ENCODE data around the gene RTEL1.
A peak's percentile ranks its signal among the peaks of the same experiment; 100 is the strongest.
"Not testable (repeated sequence)": the region's sequence is repeated elsewhere in the genome, so short reads cannot be mapped to it uniquely, and the experiment has no call there.

RTEL1 gene

DNA sequence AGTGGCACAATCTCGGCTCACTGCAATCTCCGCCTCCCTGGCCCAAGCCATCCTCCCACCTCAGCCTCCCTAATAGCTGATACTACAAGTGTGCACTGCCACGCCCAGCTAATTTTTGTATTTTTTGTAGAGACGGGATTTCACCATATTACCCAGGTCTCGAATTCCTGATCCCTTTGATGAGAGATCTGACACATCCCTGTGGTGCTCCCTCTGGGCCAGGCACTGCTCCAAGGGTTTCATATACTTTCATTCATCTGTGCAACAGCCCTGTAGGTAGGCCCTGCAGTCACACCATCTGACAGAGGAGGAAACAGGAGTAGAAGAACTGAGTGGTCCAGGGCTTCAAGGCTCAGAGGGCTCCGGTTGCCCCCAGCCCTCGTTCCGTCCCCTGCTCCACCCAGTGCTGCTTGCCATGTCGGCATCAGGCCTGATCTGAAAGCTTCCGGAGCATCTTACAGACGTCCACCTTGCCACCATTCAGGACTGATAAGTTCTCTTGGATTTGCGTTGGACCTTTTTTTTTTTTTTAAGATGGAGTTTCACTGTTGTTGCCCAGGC, 53.1 kb downstream of the RTEL1 start:
- no peak for DNase-seq (ENCODE audit: low read depth)

DNA sequence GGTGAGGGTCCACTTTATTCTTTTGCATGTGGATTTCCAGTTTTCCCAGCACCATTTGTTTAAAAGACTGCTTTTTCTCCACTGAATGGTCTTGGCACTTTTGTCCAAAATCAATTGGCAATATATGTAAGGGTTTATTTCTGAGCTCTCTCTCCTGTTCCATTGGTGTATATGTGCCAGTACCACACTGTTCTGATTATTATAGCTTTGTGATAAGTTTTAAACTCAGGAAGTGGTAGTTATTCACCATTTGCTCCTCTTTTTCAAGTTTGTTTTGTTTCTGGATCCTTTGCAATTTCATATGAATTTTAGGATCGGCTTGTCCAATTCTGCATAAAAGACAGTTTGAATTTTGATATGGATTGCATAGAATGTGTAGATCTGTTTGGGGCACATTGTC, 54.1 kb downstream of the RTEL1 start:
- no peak for DNase-seq (ENCODE audit: low read depth)

DNA sequence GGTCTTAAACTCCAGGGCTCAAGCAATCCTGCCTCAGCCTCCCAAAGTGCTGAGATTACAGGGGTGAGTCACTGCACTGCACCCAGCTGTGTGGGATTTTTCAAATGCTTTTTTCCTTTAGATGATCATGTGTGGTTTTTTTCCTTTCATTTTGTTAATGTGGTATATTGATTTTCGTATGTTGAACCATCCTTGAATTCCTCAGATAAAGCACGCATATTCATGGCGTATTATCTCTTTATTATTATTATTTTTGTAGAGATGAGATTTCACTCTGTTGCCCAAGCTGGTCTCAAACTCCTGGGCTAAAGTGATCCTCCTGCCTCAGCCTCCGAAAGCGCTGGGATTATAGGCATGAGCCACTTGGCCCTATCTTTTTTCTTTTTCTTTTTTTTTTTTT, 56.7 kb downstream of the RTEL1 start:
- no peak for DNase-seq (ENCODE audit: low read depth)

DNA sequence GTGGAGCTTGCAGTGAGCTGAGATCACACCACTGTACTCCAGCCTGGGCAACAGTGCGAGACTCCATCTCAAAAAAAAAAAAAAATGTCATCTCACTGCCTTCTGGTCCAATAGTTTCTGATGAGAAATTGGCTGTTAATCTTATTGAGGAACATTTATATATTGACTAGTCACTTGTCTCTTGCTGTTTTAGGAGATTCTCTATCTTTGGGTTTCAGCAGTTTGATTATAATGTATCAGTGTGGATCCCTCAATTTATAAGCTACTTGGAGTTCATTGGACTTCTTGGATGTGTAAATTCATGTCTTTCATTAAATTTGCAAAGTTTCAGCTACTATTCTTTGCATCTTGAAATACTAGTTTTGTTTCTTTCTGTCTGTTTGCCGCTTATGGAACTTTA, 60.9 kb downstream of the RTEL1 start:
- no peak for DNase-seq (ENCODE audit: low read depth)

DNA sequence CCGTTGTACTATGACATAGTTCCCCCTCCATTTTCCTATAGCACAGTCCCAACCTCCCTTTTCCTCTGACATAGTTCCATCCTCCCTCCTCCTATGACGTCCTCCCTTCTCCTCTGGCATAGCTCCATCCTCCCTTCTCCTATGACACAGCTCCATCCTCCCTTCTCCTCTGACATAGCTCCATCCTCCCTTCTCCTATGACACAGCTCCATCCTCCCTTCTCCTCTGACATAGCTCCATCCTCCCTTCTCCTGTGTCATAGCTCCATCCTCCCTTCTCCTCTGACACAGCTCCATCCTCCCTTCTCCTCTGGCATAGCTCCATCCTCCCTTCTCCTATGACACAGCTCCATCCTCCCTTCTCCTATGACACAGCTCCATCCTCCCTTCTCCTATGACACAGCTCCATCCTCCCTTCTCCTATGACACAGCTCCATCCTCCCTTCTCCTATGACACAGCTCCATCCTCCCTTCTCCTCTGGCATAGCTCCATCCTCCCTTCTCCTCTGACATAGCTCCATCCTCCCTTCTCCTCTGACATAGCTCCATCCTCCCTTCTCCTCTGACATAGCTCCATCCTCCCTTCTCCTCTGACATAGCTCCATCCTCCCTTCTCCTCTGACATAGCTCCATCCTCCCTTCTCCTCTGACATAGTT, 65.0 kb downstream of the RTEL1 start:
- not testable (repeated sequence) for DNase-seq (ENCODE audit: low read depth)

DNA sequence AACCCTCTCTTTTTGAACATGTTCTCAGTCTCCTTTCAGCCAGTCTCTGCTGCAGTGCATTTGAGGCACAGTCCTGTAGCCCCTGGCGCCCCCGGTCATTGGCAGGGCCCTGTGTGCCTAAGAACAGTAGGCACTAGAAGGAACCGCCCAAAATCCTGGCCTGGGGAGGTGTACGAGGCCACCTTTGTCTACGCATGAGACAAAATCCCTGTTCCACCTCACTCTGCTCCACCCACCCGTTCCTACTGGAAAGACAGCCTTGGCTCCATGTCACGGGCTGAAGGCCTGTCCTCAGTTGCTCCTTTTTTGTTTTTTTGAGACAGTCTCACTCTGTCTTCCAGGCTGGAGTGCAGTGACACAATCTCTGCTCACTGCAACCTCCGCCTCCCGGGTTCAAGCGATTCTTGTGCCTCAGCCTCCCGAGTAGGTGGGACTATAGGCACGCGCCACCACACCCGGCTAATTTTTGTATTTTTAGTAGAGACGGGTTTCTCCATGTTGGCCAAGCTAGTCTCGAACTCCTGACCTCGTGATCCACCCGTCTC, 72.1 kb downstream of the RTEL1 start:
- DNase-seq (ENCODE audit: low read depth), result not testable (repeated sequence)

DNA sequence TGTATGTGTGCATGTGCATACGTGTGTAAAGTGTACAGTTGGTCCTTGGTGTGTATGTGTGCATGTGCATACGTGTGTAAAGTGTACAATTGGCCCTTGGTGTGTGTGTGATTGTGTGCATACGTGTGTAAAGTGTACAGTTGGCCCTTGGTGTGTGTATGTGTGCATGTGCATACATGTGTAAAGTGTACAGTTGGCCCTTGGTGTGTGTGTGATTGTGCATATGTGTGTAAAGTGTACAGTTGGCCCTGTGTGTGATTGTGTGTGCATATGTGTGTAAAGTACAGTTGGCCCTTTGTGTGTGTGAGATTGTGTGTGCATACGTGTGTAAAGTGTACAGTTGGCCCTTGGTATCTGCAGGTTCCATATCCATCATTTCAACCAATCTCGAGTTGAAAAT, 73.3 kb downstream of the RTEL1 start:
- no peak for DNase-seq (ENCODE audit: low read depth)

DNA sequence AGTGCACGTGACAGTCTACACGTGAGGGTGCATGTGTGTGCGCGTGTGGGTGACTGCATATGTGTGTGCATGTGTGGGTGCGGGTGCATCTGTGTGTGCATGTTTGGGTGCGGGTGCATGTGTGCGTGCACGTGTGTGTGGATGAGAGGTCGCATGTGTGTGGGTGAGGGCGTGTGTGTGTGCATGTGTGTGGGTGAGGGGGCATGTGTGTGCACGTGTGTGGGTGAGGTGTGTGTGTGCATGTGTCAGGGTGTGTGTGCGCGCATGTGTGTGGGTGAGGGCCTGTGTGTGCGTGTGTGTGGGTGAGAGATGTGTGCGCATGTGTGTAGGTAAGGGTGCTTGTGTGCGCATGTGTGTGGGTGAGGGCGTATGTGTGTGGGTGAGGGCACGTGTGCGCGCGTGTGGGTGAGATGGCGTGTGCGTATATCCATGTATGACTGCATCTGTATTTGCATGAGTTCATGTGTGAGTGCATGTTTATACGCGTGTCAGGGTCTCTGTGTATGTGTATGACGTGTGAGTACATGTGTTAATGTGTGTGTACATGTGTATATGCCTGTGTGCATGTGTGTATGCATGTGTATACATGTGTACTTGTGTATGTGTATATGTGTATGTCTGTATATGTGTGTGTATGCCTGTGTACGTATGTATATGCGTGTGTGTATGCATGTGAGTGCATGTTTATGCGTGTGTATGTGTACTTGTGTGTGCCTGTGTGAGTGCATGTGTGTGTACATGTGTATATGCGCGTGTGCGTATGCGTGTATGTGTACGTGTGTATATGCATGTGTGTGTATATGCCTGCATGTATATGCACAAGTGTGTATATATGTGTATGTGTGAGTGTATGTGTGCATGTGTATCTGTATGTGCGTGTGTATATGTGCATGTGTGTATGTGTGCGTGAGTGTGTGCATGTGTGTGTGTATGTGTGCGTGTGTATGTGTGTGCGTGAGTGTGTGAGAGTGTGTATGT, 74.3 kb downstream of the RTEL1 start:
- no peak for DNase-seq (ENCODE audit: low read depth)

DNA sequence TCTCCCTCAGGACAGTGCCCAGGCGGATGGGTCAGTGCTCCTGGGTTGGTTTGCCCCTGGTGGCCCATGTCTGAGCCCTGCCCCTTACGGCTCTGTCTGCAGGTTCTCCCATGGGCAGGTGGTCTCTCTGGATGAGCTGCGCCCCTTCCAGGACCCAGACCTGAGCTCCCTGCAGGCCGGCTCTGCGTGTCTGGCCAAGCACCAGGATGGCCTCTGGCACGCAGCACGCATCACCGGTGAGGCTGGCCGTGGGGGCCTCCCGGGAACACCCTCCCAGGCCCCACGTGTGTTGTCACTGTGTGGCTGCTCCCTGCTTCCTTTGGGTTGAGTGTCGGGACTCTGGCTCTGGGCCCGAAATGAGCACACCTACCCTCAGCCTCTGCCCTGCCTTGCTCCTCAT, 75.0 kb downstream of the RTEL1 start:
- DNase-seq (ENCODE audit: low read depth), result no peak

DNA sequence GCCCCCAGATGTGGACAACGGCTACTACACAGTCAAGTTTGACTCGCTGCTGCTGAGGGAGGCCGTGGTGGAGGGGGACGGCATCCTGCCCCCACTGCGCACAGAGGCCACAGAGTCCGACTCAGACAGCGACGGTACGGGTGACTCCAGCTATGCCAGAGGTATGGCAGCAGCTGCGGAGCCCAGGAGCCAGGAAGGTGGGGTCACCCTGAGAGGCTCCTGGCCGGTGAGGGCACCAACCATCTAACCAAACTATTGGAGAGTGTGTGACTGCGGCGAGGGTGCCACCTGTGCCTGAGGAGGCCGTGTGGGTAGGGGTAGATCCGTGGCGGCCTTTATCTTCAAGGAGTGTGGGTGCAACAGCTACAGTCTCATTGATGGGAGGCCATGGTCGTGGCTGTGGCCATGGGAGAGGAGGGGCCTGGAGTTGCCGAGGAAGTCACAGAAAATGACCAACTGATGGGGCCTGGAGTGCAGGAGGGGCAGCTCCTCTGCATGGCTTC, 75.5 kb downstream of the RTEL1 start:
- no peak for DNase-seq (ENCODE audit: low read depth)

DNA sequence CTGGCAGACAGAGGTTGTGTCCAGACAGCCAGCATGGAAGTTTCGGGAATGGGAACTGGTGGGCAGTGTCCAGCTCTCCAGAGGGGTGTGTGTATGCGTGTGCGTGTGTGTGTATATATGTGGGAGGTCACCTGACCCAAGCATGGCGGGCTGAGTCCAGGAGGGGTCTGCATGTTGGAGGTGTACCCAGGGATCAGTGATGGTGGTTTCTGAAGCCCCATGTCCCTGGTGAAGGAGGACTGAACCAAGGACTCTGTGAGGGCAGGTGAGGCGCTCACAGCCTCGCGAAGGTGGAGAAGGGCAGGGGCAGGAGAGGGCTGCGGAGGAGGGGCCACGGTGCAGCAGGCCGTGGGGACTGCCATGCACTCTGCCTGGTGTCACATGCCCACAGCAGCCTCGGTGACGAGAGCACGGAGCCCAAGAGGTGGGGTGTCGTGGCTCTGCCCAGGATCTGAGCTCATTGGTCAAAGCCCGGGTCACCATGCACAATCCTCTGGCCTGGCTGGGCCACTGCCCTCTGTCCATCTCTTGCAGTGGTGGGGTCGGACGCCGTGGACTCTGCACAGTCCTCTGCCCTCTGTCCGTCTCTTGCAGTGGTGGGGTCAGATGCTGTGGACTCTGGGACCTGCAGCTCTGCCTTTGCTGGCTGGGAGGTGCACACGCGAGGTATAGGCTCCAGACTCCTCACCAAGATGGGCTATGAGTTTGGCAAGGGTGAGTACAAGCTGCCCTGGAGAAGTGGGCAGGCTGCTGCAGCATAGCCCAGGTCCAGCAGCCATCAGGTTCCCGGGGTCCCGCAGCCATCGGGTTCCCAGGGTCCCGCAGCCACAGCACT, 76.2 kb downstream of the RTEL1 start:
- DNase-seq (ENCODE audit: low read depth), result no peak

DNA sequence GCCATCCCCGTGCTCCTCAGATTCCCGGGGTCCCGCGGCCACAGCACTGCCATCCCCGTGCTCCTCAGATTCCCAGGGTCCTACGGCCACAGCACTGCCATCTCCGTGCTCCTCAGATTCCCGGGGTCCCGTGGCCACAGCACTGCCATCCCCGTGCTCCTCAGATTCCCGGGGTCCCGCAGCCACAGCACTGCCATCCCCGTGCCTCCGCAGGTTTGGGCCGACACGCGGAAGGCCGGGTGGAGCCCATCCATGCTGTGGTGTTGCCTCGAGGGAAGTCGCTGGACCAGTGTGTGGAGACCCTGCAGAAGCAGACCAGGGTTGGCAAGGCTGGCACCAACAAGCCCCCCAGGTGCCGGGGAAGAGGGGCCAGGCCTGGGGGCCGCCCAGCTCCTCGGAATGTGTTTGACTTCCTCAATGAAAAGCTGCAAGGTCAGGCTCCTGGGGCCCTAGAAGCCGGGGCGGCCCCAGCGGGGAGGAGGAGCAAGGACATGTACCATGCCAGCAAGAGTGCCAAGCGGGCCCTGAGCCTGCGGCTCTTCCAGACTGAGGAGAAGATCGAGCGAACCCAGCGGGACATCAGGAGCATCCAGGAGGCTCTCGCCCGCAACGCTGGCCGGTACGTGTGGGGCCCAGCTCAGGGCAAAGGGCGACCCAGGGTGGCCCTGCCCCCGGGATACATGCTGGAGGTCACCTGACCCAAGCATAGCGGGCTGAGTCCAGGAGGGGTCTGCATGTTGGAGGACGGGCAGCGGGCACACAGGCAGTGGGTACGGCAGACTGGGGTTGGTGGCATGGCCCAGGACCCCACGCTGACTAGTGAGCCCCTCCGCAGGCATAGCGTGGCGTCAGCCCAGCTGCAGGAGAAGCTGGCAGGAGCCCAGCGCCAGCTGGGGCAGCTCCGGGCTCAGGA, 77.1 kb downstream of the RTEL1 start:
- no peak for DNase-seq (ENCODE audit: low read depth)

DNA sequence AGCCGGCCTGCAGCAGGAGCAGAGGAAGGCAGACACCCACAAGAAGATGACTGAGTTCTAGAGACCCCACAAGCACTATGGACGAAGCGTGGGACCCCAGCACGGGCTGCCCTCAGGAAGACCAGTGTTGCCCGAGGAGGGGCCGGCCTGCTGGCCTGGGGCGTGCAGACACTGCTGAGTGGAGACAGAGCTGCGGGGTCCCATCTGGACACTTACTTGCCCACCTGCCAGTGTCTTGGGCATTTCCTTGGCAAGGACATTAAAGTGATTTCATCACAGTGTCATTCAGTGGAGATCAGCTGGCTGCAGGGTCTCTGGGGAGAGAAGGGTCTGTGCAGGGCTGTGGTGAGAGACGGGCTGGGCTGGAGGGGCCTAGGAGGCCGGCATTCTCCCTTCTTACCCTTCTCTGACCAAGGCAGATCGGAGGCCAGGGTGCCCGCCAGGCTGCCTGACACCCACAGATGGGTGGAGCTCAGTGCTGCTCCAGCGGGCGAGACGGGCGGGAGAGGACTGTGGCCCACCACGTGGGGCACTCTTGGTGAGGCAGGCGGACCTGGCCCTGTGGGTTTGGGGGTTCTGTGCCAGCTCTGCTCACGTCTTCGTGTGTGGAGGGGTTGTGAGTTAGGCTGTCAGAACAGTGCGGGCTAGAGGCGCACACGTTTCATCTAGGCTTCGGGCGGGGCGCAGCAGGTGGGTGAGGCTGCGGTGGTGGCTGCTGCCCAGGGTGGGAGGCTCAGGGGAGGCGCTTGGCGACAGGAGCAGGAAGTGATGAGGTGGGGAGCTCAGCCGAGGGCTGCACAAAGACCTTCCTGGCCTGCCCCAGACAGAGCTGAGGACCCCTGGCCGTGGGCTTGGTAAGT, 78.0 kb downstream of the RTEL1 start, which contains the start of gene LIME1:
LIME1 (plus strand) TSS at position 806 of the 860 bp plus-strand sequence. CDS start 886 bp downstream, outside the sequence.
- DNase-seq (ENCODE audit: low read depth), result peak; percentile 56

DNA sequence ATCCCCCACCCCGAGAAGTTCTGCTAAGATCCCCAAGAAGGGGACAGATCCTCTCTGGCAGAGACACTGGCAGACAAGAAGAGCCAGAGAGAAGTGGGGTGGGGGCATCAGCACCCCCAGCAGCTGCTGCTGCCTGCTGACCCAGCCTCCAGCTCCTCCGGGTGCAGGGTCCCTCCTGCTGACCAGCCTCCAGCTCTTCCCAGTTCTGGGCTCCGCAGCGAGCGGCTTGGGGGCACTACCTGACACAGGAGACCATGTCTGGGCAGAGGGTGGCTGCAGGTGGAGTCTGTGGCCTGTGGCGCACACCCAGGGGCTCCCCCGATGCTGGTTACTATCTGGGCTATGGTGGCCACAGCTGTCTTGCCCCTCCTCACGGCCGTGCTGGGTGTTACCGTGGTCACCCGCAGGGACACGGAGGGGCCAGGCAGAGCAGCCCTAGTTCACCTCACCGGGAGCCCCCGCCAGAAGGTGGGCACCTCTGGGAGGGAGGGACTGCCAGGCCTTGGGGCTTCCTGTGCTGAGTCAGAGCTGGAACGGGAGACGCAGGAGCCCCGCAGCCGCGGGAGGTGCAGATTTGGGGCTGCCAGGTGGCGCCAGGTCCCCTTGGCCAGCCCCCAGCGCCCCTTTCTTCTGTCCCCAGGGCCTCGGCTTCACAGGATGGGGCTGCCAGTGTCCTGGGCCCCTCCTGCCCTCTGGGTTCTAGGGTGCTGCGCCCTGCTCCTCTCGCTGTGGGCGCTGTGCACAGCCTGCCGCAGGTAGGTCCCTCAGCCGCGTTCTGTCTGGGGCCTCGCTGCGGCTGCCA, 79.0 kb downstream of the RTEL1 start:
- DNase-seq (ENCODE audit: low read depth), result peak; percentile 45

DNA sequence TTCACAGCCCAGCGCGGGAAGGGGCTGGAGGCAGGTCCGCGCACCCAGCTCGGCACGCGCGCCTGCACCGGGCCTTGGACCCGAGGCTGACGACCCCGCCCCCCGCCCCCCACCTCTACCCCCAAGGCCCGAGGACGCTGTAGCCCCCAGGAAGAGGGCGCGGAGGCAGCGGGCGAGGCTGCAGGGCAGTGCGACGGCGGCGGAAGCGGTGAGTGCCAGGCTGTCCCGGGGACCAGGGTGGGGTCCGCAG, 79.5 kb downstream of the RTEL1 start:
- DNase-seq (ENCODE audit: low read depth), result no peak

DNA sequence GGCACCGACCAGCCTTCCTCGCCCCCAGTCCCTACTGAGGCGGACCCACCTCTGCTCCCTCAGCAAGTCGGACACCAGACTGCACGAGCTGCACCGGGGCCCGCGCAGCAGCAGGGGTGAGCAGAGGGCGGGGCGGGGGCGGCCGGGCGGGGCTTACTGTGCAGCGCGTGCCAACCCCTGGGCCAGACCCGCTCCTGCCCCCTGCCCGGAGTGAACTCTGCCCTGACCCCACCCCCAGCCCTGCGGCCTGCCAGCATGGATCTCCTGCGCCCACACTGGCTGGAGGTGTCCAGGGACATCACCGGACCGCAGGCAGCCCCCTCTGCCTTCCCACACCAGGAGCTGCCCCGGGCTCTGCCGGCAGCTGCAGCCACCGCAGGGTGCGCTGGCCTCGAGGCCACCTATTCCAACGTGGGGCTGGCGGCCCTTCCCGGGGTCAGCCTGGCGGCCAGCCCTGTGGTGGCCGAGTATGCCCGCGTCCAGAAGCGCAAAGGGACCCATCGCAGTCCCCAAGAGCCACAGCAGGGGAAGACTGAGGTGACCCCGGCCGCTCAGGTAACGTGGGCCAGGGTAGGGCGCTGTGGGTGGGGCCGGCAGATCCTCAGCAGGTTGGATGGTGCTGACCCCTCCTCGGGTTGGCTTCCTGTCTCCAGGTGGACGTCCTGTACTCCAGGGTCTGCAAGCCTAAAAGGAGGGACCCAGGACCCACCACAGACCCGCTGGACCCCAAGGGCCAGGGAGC, 80.0 kb downstream of the RTEL1 start:
- DNase-seq (ENCODE audit: low read depth), result no peak

DNA sequence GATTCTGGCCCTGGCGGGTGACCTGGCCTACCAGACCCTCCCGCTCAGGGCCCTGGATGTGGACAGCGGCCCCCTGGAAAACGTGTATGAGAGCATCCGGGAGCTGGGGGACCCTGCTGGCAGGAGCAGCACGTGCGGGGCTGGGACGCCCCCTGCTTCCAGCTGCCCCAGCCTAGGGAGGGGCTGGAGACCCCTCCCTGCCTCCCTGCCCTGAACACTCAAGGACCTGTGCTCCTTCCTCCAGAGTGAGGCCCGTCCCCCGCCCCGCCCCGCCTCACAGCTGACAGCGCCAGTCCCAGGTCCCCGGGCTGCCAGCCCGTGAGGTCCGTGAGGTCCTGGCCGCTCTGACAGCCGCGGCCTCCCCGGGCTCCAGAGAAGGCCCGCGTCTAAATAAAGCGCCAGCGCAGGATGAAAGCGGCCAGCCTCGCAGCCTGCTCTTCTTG, 80.6 kb downstream of the RTEL1 start:
- no peak for DNase-seq (ENCODE audit: low read depth)

Measured in stimulated activated CD8-positive, alpha-beta memory T cell treated with anti-CD3 and anti-CD28 coated beads, Interleukin-12 subunit alpha, Interleukin-12 subunit beta, amount 100 ng/mL, for 4 hours (primary cell).